A673 (cell line): Measurements from ENCODE around the gene ANKRD16.

Source experiments
- EZH2 ChIP-seq: fragments of 200-600 bp; sonication (generic); IDR thresholded peaks from 2 replicates; pipeline ENCODE4 v1.6.1; 2017; ENCODE audit warnings: borderline replicate concordance, low read depth, mild to moderate bottlenecking, mixed read lengths, antibody characterized with exemption, low read length; ENCODE audit not compliant: poor library complexity, severe bottlenecking
- TF ChIP-seq, protein P1 (sequence below): fragments of 300-800, 200-600 bp; sonication (generic); conservative IDR thresholded peaks from 2 replicates; pipeline ENCODE4 v1.5.1; 2017; ENCODE audit warnings: low read depth, mild to moderate bottlenecking, antibody characterized with exemption, low read length, moderate library complexity, mixed read lengths

DNA sequence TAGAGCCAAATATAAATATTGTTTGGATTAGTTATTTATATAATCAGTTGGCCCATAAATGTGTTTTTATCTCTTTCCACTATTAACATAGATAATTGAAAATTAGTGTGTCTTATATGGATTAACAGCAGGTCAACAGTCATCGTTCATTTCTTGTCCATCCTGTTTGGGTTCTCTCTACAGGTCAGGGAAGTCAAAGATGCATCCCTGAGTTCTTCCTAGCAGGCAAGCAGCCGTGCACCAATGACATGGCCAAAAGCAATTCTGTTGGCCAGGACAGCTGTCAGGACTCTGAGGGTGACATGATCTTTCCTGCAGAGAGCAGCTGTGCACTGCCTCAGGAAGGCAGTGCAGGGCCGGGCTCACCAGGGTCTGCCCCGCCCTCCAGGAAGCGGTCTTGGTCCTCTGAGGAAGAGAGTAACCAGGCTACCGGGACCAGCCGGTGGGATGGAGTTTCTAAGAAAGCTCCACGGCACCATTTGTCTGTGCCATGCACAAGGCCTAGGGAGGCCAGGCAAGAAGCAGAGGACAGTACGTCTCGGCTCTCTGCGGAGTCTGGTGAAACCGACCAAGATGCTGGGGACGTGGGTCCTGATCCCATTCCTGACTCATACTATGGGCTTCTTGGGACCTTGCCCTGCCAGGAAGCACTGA lies 16.3 kb upstream of the ANKRD16 start:
- TF ChIP-seq, protein P1, sequence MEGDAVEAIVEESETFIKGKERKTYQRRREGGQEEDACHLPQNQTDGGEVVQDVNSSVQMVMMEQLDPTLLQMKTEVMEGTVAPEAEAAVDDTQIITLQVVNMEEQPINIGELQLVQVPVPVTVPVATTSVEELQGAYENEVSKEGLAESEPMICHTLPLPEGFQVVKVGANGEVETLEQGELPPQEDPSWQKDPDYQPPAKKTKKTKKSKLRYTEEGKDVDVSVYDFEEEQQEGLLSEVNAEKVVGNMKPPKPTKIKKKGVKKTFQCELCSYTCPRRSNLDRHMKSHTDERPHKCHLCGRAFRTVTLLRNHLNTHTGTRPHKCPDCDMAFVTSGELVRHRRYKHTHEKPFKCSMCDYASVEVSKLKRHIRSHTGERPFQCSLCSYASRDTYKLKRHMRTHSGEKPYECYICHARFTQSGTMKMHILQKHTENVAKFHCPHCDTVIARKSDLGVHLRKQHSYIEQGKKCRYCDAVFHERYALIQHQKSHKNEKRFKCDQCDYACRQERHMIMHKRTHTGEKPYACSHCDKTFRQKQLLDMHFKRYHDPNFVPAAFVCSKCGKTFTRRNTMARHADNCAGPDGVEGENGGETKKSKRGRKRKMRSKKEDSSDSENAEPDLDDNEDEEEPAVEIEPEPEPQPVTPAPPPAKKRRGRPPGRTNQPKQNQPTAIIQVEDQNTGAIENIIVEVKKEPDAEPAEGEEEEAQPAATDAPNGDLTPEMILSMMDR: no peak
- TF ChIP-seq EZH2: no peak
